MM.1S (cell line): ENCODE data around the gene ABCB6.

Source experiments
- DNase-seq: peaks from one replicate; pipeline ENCODE4 v3.0.0-alpha.2; 2015
- H2AFZ ChIP-seq: fragments of 300-600 bp; sonication (generic); 2 replicates; pipeline ENCODE4 v1.6.0; 2016; ENCODE audit warnings: antibody characterized with exemption, low read length
- H3F3A ChIP-seq: fragments of 300-600 bp; sonication (generic); 2 replicates; pipeline ENCODE4 v1.6.1; 2016; ENCODE audit warnings: mild to moderate bottlenecking, antibody characterized with exemption, low read length, moderate library complexity, mixed read lengths; ENCODE audit not compliant: insufficient read depth
- H3K27ac ChIP-seq: fragments of 300-600 bp; sonication (generic); 2 replicates; pipeline ENCODE4 v1.5.1; 2016; ENCODE audit warnings: mild to moderate bottlenecking, low read length
- H3K27me3 ChIP-seq: fragments of 300-600 bp; sonication (generic); replicated peaks from 2 replicates; pipeline ENCODE4 v1.6.0; 2016; ENCODE audit warnings: low read length; ENCODE audit not compliant: insufficient read depth
- H3K36me3 ChIP-seq: fragments of 300-600 bp; sonication (generic); replicated peaks from 2 replicates; pipeline ENCODE4 v1.6.1; 2016; ENCODE audit warnings: mild to moderate bottlenecking, low read length, mixed read lengths; ENCODE audit not compliant: insufficient read depth
- H3K4me1 ChIP-seq: fragments of 300-600 bp; sonication (generic); 2 replicates; pipeline ENCODE4 v1.6.1; 2016; ENCODE audit warnings: low read length, mixed read lengths
- H3K4me2 ChIP-seq: fragments of 300-600 bp; sonication (generic); 2 replicates; pipeline ENCODE4 v1.6.0; 2016; ENCODE audit warnings: low read depth, low read length
- H3K4me3 ChIP-seq: fragments of 300-600 bp; sonication (generic); 2 replicates; pipeline ENCODE4 v1.5.1; 2016; ENCODE audit warnings: low read length, mixed read lengths
- H3K79me2 ChIP-seq: fragments of 300-600 bp; sonication (generic); 2 replicates; pipeline ENCODE4 v1.6.1; 2016; ENCODE audit warnings: mixed run types, low read length, mixed read lengths
- H3K9ac ChIP-seq: fragments of 300-600 bp; sonication (generic); 2 replicates; pipeline ENCODE4 v1.6.1; 2016; ENCODE audit warnings: low read length, mixed read lengths
- H3K9me2 ChIP-seq: fragments of 300-600 bp; sonication (generic); replicated peaks from 2 replicates; pipeline ENCODE4 v1.6.1; 2016; ENCODE audit warnings: mild to moderate bottlenecking, low read length, mixed read lengths; ENCODE audit not compliant: insufficient read depth
- H3K9me3 ChIP-seq: fragments of 300-600 bp; sonication (generic); replicated peaks from 2 replicates; pipeline ENCODE4 v1.6.1; 2016; ENCODE audit warnings: mild to moderate bottlenecking, low read length, mixed read lengths; ENCODE audit not compliant: insufficient read depth
- H4K20me1 ChIP-seq: fragments of 300-600 bp; sonication (generic); 2 replicates; pipeline ENCODE4 v1.6.1; 2016; ENCODE audit warnings: mild to moderate bottlenecking, low read length, moderate library complexity, mixed read lengths; ENCODE audit not compliant: insufficient read depth
- CTCF ChIP-seq: fragments of 300-600 bp; sonication (generic); IDR thresholded peaks from 2 replicates; pipeline ENCODE4 v1.5.1; 2016; ENCODE audit warnings: antibody characterized with exemption, low read length, mixed read lengths
- EZH2 ChIP-seq: fragments of 300-600 bp; sonication (generic); optimal IDR thresholded peaks from 2 replicates; pipeline ENCODE3; 2017; ENCODE audit warnings: low read depth, mild to moderate bottlenecking, antibody characterized with exemption, low read length, mixed read lengths
- EZH2phosphoT487 ChIP-seq: fragments of 300-600 bp; sonication (generic); IDR thresholded peaks from 2 replicates; pipeline ENCODE4 v1.6.1; 2018; ENCODE audit warnings: antibody characterized with exemption, low read length

Gene ABCB6

DNA sequence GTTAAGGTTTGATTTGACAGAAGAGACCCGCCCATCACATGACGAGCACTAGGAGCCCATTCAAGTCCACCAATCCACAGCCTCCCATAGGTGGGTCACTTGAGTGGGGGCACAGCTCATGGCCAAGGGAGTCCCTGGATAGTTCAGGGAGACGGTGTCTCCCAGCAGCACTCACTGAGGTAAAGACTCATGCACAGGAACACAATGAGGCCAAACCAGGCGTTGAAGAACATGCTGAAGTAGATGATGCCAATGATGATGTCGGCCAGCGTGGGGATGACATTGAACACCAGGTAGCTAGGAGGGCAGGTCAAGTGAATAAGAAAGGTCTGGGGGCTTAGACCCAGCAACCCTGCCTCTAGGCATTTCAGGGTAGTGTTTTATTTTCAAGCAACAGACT lies 4.0 kb downstream of the ABCB6 start:
- Histone ChIP-seq H3K27ac (no peak overlapping the region), H3K9me3 (no peaks in the 10 kb centered on the region), H3K9me2 (no peaks in the 10 kb centered on the region), H3K4me1 (peaks cover 13% of the 10 kb centered on the region), H3K36me3 (no peaks in the 10 kb centered on the region), H3K4me3 (no peak overlapping the region), H3K9ac (no peak overlapping the region), H3K4me2 (no peak overlapping the region), H3F3A (peaks cover 17% of the 10 kb centered on the region; the same call in 1 of the 2 replicates), H4K20me1 (no peaks in the 10 kb centered on the region), H3K27me3 (no peaks in the 10 kb centered on the region), H3K79me2 (peaks cover 6% of the 10 kb centered on the region; the same call in 1 of the 2 replicates), H2AFZ (no peak overlapping the region)
- DNase-seq = no peak
- TF ChIP-seq CTCF = no peak
- no peak for TF ChIP-seq EZH2
- no peak for TF ChIP-seq EZH2phosphoT487

GRCh38 chr2:219214141-219214540 lies 4.6 kb downstream of the ABCB6 start:
- Histone ChIP-seq H3K79me2 (peaks cover 6% of the 10 kb centered on the region; the same call in 1 of the 2 replicates), H3K9ac (no peak overlapping the region), H3K27me3 (no peaks in the 10 kb centered on the region), H3K4me3 (no peak overlapping the region), H3F3A (peaks cover 12% of the 10 kb centered on the region; the same call in 1 of the 2 replicates), H2AFZ (no peak overlapping the region), H3K9me3 (no peaks in the 10 kb centered on the region), H3K9me2 (no peaks in the 10 kb centered on the region), H3K36me3 (no peaks in the 10 kb centered on the region), H3K4me1 (peaks cover 10% of the 10 kb centered on the region), H3K4me2 (no peak overlapping the region), H3K27ac (no peak overlapping the region), H4K20me1 (no peaks in the 10 kb centered on the region)
- no peak for TF ChIP-seq EZH2
- TF ChIP-seq CTCF = no peak
- no peak for TF ChIP-seq EZH2phosphoT487
- DNase-seq = no peak

DNA sequence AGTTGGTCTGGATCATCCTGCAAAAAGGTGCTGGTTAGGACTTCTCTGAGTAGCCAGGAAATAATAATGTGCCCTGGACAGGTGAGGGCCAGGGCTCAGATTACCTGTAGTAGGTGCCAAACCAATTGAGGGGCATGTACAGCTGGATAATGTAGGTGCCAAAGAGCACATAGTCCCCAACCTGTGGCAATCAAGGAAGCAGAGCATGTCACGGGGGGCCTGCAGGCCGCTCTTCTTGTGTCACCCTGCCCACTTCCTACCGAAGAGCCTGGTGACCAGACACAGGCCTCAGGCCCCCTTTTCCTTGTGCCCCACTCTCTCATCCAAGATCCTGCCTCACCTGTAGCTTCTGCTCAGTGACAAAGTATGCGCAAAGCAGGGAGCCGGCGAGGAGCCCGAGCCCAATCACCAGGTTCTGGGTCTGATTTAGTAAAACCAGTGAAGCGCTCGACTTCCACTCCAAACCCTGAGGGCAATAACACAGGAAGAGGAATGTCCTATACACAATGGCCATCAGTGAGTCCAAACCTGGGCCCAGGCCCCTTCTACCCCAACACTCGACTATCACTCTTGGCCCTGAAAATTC lies 5.2 kb downstream of the ABCB6 start:
- Histone ChIP-seq H3K9ac (no peak overlapping the region), H3K4me2 (no peak overlapping the region), H3K36me3 (no peaks in the 10 kb centered on the region), H3K9me3 (no peaks in the 10 kb centered on the region), H3K79me2 (peaks cover 6% of the 10 kb centered on the region; the same call in 1 of the 2 replicates), H3F3A (peaks cover 10% of the 10 kb centered on the region; the same call in 1 of the 2 replicates), H2AFZ (no peak overlapping the region), H3K4me3 (no peak overlapping the region), H3K9me2 (no peaks in the 10 kb centered on the region), H3K27me3 (no peaks in the 10 kb centered on the region), H3K27ac (no peak overlapping the region), H4K20me1 (no peaks in the 10 kb centered on the region), H3K4me1 (peaks cover 9% of the 10 kb centered on the region)
- no peak for DNase-seq
- no peak for TF ChIP-seq EZH2
- TF ChIP-seq CTCF = no peak
- TF ChIP-seq EZH2phosphoT487 = no peak
